Breast epithelium (tissue), 4 donors: ENCODE measurements around the gene BFAR. TPM values are rescaled to one million over a fixed set of nuclear protein-coding genes. Genes with fewer than 3 reads are reported as not detected.
A peak's percentile ranks its signal among the peaks of the same experiment; 100 is the strongest.

Experiments used
- DNase-seq, 2 donors: peaks; one replicate each; pipeline ENCODE4 v3.0.0-alpha.2; 2019; ENCODE audit warnings: low spot score in 2 of 2
- H3K27ac ChIP-seq, 2 donors: fragments of 200-600 bp; sonication (generic) in 1 of 2; one replicate each; pipeline ENCODE4 v1.5.1; 2016 to 2019; ENCODE audit warnings: mild to moderate bottlenecking in 1 of 2
- H3K27me3 ChIP-seq, 2 donors: fragments of 200-600 bp; sonication (generic) in 1 of 2; one replicate each; pipeline versions ENCODE4 v1.5.1 to v1.6.0; 2017 to 2019; ENCODE audit warnings: control low read depth in 1 of 2, mild to moderate bottlenecking in 1 of 2
- H3K36me3 ChIP-seq: fragments of 200-600 bp; one replicate; pipeline ENCODE4 v1.5.1; 2019
- H3K4me1 ChIP-seq, 2 donors: fragments of 200-600 bp; sonication (generic); one replicate each; pipeline ENCODE4 v1.5.1; 2016 to 2019; ENCODE audit warnings: control low read depth in 1 of 2
- H3K4me3 ChIP-seq, 3 donors: fragments of 200-600 bp; sonication (generic); 1 replicate in 2 of 3; 2 replicates in 1 of 3; pipeline ENCODE4 v1.5.1; 2016 to 2019; ENCODE audit warnings: mild to moderate bottlenecking in 3 of 3, moderate library complexity in 2 of 3
- H3K9me3 ChIP-seq, 2 donors: fragments of 200-600 bp; sonication (generic) in 1 of 2; one replicate each; pipeline ENCODE4 v1.5.1; 2016 to 2019; ENCODE audit warnings: control low read depth in 1 of 2
- CTCF ChIP-seq, 3 donors: fragments of 450-650 bp; IDR thresholded peaks; one replicate each; pipeline ENCODE4 v1.5.1; 2016 to 2017; ENCODE audit warnings: antibody characterized with exemption in 3 of 3, mild to moderate bottlenecking in 3 of 3, moderate library complexity in 3 of 3
- POLR2A ChIP-seq: fragments of 450-650 bp; IDR thresholded peaks from one replicate; pipeline ENCODE4 v1.6.1; 2016; ENCODE audit warnings: antibody characterized with exemption, mild to moderate bottlenecking, moderate library complexity
- POLR2AphosphoS5 ChIP-seq, 3 donors: sonication (generic); formaldehyde crosslinking; IDR thresholded peaks; one replicate each; pipeline ENCODE4 v1.6.1; 2017; ENCODE audit warnings: antibody characterized with exemption in 3 of 3
- intact Hi-C: fragments of 100-400 bp; cut with DNase I; formaldehyde crosslinking; loops from one replicate; pipeline ENCODE4 v1.15.1; 2023; ENCODE audit warnings: low total_unique reads
- total RNA-seq, 3 donors: library from RNA; depleted of rRNA; stranded (reverse); fragments of >200 nt; gene quantifications; one replicate each; pipeline ENCODE4 v1.1.0, GENCODE V29; 2016

The BFAR gene, protein sequence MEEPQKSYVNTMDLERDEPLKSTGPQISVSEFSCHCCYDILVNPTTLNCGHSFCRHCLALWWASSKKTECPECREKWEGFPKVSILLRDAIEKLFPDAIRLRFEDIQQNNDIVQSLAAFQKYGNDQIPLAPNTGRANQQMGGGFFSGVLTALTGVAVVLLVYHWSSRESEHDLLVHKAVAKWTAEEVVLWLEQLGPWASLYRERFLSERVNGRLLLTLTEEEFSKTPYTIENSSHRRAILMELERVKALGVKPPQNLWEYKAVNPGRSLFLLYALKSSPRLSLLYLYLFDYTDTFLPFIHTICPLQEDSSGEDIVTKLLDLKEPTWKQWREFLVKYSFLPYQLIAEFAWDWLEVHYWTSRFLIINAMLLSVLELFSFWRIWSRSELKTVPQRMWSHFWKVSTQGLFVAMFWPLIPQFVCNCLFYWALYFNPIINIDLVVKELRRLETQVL
- 10 to 100 TPM; 53.1 to 69.9 (median 68.5) TPM for total RNA-seq

GRCh38 chr16:14632693-14633569, at the start of gene BFAR:
BFAR (plus strand) TSS chr16:14632951; CDS start chr16:14644347, 11,396 bp downstream.
- Histone ChIP-seq H3K27me3 (no peaks in the 10 kb centered on the region), H3K4me3 (peak within 1 kb of the TSS; percentile 79 to 99 (median 79)), H3K9me3 (no peaks in the 10 kb centered on the region), H3K36me3 (no peaks in the 10 kb centered on the region), H3K4me1 (peaks cover 0 to 19% of the 10 kb centered on the region in 2 donors), H3K27ac (peak within 1 kb of the TSS; percentile 92 to 95)
- peak; percentile 98 to 99 for DNase-seq
- TF ChIP-seq POLR2A, result peak; percentile 93
- peak; percentile 97 to 99 (median 97) for TF ChIP-seq POLR2AphosphoS5 (IDR thresholded peaks at IDR 0.05)
- peak in 1 of 3 donors; percentile 6 for TF ChIP-seq CTCF (IDR thresholded peaks at IDR 0.05)
- intact Hi-C loops, result no loop called here

DNA sequence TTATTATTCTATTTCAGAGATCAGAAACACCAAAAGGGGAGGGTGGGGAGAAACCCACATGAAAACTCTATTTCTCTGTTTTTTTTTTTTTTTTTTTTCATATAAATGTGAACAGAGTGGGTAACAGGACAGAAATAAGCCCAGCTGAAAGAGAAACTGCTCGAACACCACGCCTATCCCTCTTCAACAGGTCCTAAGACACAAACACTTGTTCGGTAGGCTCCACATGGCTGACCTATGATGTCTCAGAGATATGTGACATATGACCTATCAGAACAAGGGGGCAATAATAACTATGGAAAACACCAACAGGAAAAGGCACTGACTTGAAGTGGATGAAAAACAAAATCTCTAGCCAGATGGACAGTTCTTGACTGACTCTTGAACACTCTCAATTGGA, 47.5 kb upstream of the BFAR start:
- Histone ChIP-seq H3K4me3 (no peak overlapping the region), H3K9me3 (no peaks in the 10 kb centered on the region), H3K36me3 (peaks cover 14% of the 10 kb centered on the region), H3K27ac (no peak overlapping the region), H3K4me1 (no peaks in the 10 kb centered on the region), H3K27me3 (no peaks in the 10 kb centered on the region)
- no peak for TF ChIP-seq POLR2AphosphoS5 (IDR thresholded peaks at IDR 0.05)
- no peak for TF ChIP-seq POLR2A
- no peak for TF ChIP-seq CTCF (IDR thresholded peaks at IDR 0.05)
- intact Hi-C loops, result no loop called here
- no peak for DNase-seq

GRCh38 chr16:14586637-14587305, 46.0 kb upstream of the BFAR start:
- Histone ChIP-seq H3K9me3 (no peaks in the 10 kb centered on the region), H3K4me3 (no peak overlapping the region), H3K27ac (no peak overlapping the region), H3K27me3 (no peaks in the 10 kb centered on the region), H3K36me3 (peaks cover 14% of the 10 kb centered on the region), H3K4me1 (no peaks in the 10 kb centered on the region)
- intact Hi-C loops, result no loop called here
- no peak for TF ChIP-seq POLR2A
- TF ChIP-seq CTCF (IDR thresholded peaks at IDR 0.05), result no peak
- DNase-seq, result no peak

GRCh38 chr16:14600164-14600563, 32.6 kb upstream of the BFAR start:
- H3K36me3 ChIP-seq, result no peaks in the 10 kb centered on the region
- TF ChIP-seq POLR2AphosphoS5 (IDR thresholded peaks at IDR 0.05), result no peak
- TF ChIP-seq CTCF (IDR thresholded peaks at IDR 0.05), result no peak
- no peak for TF ChIP-seq POLR2A
- intact Hi-C loops, result no loop called here

More at GRCh38 chr16:14600164-14600563, 32.6 kb upstream of the BFAR start:
- H3K4me1 ChIP-seq, result no peaks in the 10 kb centered on the region
- DNase-seq, result no peak
- no peaks in the 10 kb centered on the region for H3K9me3 ChIP-seq
- no peak overlapping the region for H3K4me3 ChIP-seq
- no peak overlapping the region for H3K27ac ChIP-seq
- no peaks in the 10 kb centered on the region for H3K27me3 ChIP-seq
